GDM1 (cell line): ENCODE data around the gene RAB8A.
A peak's percentile ranks its signal among the peaks of the same experiment; 100 is the strongest.

Source experiments
- DNase-seq: peaks from one replicate; lab custom pipeline; 2025; lab: John Stamatoyannopoulos, UW

The RAB8A gene

DNA sequence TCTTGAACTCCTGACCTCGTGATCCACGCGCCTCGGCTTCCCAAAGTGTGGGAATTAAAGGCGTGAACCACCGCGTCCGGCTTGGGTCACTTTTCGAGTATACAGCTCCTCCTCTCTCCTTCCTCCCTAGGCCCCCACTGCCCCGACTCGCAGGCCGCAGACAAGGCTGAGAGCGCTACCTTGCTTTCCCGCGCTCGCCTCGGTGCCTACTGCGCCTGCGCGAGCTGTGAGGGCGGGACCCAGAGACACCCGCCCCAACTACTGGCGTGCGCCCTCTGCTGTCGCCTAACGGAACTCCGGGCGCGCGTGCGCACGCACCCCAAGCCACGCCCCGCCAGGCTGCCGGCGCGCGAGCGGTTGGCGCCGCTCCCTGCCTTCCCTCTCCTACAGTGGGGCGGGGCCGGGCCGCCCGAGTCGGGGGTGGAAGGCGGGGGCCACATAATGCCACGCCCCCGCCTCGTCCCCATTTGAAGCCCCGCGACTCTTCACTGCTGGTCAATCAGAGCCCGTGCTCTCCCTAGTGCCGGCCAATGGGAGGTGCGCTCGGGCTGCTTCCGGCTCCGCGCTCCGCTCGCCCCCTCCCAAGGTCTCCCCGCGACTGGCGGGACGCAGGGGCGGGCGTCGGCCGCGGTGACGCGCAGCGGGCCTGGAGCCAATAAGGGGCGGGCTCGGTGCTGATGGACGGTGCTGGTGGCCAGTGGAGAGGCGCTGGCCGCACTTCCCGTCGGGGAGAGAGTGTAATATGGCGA, at the start of gene RAB8A:
TSS of gene RAB8A (plus strand) at position 730 of the 749 bp plus-strand sequence. CDS start at position 743, 13 bp downstream.
- DNase-seq: peak; percentile 100

DNA sequence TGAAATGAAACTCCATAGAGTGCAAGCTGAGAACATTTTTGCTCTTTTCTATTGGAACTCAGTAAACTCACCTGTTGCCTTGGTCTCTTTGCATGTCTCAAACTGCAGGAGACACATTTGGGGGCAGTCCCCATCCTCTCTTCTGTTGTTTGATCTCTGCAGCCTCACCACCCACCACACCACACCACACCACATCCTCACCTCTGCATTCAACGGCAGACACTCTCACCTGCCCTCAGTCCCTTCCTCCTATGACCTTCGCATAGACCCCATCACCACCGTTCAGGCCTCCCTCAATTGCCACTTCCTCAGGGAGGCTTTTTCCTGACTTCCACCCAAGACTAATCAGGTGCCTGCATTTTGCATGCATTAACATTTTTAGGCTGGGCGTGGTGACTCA, 49.7 kb upstream of the RAB8A start:
- DNase-seq: no peak

DNA sequence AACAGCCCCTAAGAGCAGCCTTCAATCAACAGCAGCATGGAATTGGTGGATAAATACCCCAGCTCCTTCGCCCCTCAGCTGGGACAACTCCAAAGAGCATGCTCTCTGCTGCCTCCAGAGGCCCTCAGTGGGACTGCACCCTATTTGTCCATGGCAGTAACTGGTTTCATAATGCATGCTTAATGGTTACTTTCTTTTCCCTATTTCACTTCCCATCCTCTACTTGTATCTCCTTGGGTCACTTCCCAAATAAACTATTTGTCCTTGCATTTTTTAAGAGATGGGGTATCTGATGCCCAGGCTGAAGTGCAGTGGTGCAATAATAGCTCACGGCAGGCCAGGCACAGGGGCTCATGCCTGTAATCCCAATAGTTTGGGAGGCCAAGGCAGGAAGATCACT, 48.9 kb upstream of the RAB8A start:
- DNase-seq: peak; percentile 50

DNA sequence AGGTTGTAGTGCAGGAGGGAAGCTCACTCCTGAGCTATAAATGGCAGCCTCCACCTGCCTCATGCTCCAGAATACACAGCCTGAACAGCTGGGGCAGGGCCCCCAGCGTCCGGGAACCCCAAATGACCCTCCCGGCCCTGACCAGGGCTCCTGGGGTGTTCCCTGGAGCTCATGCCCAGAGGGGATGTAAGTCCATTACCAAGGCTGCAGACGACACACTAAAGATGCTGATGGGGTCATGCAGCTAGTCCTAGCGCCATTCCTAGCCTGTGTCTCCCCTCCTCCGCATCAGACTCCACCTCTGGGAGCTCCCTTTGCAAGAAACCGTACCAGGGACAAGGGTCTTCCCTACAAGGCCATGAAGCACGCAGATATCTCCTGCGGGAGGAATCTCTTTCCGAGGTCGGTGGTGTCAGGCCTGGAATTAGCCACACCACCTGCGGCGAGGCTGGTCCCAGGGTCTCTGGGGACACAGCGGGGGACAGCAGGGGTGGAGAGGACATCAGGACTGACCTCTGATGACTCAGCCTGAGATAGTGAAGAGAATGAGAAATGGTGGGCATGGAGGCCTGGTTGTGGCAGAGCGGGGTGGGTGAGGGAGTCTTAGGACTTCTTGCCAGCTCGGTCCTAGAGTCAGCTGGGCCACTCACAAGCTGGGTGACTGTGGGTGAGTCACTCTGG, 47.3 kb upstream of the RAB8A start:
- DNase-seq: no peak

DNA sequence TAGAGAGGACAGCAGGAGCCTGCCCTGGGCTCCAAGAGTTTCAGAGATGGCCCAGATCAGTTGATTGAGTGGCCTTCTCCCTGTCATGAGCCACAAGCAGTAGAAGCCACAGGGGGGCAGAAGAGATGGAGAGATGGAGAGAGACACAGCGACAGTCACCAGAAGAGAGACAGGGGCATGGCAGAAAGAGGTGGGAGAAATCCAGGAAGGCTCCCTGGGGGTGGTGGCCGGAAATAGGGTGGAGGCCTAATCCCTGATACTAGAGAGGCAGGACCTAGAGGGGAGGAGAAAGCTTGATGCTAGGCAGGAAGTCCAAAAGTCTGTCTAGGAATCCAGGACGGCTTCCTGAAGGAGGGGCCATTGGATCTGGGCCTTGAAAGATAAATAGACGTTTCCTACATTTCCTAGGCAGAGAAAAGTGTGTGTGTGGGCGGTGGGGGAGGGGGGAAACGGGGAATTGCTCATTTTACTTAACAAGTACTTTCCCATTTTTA, 45.0 kb upstream of the RAB8A start:
- peak; percentile 63 for DNase-seq

DNA sequence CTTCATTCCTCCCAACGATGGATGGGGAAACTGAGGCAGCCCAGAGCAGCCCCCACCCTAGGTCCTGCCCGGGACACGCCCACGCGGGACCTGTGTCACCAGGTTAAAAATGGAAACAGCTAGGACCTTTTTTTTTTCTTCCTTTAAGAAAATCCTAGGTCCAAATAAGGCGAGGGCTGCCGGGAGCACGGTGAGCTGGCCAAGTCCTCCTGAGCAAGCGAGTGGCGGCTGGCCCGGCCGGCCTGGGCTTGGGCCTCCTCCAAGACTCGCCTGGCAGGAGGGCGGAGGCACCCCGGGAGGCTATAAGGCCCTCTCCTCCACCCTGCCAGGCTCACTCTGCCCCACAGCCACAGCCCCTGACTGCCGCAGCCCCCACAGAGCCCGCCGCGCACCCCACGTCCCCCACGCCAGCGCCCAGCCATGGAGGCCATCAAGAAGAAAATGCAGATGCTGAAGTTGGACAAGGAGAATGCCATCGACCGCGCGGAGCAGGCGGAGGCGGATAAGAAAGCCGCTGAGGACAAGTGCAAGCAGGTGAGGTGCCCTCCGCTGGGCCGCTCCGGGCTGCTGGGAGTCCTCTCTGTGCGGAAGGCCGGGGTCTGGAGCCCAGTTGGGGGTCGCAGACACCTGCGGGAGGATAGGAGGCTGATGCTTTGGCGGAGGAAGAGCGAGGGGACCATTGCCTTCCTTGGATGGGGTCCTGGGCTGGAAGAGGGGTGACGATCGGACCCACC, 44.3 kb upstream of the RAB8A start:
- no peak for DNase-seq

DNA sequence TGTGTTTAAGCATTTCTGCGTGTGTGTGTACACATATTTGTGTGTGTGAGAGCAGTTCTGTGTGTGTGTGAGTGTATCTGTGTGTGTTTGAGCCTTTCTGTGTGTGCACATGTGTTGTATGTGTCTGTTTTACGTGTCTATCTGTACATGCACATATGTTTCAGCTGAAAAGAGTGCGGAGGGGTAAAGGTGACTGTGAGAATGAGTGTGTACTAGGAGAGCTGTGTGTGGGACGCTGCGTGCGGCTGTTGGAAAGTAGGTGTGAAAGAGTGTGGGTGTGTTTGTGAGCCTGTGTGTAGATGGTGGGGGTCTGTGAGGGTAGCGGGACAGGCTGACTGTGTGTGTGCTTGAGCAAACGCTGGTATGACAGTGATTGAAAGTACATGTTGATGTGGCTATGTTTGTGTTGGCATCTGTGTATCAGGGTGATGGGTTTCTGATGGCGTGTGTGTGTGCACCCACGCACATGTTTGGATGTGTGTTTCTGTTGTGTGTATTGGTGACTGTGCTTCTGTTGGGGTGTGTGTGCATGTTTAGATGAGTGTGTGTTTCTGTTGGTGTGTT, 42.9 kb upstream of the RAB8A start:
- DNase-seq: no peak

DNA sequence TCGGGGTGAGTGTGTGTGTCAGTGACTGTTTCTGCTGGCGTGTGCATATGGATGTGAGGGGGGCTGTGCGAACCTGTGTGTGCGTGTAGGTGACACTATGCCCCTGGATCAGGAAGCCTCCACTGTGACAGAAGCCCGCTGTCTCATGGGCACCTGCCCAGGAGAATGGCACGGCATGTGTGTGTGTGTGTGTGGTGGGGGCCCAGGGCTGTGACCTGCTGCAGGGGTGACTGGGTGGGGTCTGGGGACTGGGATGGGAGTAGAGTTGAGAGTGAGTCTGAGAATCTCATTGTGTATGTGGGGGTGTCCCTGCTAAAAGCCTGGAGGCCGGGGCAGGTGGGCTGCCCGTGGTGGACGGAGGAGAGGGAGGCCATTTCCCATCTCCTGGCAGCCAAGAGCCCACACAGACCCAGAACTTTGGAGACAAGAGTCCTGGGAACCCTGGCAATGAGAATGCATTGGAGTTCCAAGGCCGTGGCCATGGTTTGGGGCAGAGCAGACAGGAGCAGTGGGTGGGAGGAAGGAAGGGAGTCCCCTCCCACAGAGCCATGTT, 41.8 kb upstream of the RAB8A start:
- no peak for DNase-seq

DNA sequence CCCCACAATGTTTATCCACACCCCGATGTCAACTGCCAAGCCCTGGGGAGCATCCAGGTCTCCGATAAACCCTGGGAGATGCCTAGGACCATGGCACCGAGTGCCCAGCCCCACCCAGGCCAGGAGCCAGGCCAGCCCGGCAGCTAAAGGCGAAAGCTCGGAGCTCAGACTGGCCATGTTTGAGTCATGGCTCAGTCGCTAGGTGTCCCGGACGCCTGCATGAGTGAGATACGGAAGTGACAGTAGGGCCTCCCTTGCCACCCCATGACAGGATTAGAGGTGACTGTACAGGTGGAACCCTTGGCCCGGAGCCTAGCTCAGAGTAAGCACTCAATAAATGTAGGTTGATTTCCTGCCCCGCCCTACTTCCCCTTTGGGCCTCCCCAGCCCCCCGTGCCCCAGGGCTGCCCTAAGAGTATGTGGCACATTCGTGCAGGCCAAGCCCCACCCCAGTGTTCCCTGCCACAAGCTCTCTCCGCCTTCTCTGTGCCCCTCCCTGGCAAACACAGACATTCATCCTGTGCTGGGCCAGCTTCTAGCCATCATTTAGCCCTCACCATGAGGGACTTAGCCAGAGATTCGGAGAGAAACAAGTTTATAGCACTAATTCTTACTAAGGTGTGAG, 41.2 kb upstream of the RAB8A start:
- peak; percentile 67 for DNase-seq

DNA sequence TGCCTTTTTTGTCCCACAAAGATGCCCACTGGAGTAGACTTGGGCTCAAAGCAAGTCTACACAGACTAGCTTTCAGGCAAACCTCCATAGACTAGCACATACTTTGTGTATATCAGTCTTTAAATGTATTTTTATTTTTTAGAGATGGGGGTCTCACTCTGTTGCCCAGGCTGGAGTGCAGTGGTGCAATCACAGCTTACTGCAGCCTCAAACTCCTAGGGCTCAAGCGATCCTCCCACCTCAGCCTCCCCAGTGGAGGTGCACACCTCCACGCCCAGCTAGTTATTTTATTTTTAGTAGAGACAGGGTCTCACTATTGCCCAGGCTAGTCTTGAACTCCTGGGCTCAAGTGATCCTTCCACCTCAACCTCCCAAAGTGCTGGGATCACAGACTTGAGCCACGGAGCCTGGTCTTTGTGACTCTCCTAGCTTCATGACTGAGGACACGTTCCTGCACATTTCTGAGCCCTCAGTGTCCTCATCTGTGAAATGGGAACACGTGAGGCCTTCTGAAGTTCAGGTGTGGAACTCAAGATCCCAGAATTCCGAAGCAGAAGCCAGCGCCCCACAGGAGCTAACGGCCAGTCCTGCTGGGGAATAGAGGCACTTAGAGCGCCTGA, 40.5 kb upstream of the RAB8A start:
- DNase-seq: no peak

DNA sequence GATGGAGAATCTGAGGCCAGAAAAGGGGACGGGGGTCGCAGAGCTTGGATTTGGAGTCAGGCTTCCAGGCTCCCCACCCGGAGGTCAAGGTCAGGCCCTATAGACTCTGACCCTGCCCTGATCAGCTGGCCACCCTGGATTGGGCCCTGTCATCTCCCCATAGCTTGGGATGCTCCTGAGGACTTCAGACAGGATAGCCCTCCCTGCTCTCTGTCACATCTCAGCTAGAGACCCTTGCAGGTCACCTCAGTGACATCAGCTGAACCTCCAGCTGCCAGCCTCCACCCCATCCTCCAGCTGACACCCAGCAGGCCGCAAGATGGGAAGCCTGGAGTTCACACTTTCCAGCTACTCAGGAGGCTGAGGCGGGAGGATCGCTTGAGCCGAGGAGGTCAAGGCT, 38.2 kb upstream of the RAB8A start:
- no peak for DNase-seq

DNA sequence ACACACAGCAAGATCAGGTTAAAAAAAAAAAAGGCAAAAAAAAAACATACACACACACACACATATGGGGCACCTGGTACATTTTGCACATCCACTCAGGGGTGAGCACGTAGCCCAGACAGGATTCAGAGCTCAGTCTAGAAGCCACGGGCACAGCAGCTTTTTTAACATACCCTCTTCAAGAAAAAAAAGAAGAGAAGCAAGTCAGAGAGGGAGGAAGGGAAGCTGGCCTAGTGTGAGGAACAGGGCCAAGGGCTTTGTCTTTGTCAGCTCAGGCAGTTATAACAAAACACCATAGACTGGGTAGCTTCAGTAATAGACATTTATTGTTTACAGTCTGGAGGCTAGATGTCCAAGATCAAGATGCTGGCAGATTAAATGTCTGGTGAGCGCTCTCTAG, 37.7 kb upstream of the RAB8A start:
- peak; percentile 22 for DNase-seq

DNA sequence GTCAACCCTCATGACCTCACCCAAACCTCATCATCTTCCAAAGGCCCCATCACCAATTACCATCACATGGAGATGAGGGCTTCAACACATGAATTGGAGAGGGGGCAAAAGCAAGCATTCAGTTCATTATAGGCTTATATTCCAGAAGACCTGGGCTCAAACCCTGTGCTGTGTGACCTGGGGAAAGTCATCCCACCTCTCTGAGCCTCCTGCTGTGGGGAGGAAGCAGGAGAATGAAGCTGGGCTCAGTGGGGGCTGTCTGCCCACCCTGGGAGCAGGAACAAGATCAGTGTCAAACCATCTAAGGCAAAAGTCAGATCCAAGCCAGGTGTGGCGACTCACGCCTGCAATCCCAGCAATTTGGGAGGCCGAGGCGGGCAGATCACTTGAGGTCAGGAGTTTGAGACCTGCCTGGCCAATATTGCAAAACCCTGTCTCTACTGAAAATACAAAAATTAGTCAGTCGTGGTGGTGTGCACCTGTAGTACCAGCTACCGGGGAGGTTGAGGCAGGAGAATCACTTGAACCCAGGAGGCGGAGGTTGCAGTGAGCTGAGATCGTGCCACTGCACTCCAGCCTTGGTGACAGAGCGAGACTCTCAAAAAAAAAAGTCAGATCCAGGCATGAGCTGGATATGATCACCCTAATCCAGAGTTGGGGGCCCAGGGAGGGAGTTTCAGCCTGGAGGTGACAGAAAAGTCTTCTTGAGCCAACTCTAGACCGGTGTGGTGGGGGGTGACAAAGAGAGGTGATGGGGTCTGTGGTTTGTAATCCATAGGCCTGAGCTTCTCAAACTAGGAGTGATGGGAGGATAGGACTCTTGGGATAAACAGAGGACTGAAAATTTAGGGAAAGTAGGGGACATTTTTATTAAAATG, 37.0 kb upstream of the RAB8A start:
- no peak for DNase-seq

DNA sequence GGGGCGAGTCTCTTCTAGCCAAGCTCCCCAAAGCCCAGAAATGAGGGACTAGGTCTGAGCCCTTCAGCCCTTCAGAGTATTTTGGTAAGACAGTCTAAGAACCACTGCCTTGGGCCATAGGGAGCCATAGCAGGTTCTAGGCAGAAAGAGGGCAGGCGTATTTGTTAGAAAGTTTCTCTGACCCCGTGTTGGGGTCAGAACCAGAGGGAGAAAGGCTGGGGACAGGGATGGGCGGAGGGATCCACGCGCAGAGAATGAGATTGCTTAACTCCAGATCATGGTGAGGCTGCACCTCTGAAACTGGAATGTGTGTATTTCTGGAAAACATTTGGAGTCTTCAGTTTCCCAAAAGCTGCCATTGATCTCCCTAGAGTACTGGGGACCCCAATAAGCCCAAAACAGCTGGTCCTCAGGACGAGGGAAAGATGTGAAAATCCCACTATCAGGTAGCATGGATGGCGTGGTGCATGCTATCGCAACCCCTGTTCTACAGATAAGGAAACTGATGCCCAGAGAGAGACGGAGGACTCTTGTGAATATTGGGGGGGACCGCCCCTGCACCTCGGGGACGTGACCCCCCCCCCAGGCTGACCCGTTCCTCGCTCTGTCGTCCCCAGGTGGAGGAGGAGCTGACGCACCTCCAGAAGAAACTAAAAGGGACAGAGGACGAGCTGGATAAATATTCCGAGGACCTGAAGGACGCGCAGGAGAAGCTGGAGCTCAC, 36.1 kb upstream of the RAB8A start:
- DNase-seq: no peak

DNA sequence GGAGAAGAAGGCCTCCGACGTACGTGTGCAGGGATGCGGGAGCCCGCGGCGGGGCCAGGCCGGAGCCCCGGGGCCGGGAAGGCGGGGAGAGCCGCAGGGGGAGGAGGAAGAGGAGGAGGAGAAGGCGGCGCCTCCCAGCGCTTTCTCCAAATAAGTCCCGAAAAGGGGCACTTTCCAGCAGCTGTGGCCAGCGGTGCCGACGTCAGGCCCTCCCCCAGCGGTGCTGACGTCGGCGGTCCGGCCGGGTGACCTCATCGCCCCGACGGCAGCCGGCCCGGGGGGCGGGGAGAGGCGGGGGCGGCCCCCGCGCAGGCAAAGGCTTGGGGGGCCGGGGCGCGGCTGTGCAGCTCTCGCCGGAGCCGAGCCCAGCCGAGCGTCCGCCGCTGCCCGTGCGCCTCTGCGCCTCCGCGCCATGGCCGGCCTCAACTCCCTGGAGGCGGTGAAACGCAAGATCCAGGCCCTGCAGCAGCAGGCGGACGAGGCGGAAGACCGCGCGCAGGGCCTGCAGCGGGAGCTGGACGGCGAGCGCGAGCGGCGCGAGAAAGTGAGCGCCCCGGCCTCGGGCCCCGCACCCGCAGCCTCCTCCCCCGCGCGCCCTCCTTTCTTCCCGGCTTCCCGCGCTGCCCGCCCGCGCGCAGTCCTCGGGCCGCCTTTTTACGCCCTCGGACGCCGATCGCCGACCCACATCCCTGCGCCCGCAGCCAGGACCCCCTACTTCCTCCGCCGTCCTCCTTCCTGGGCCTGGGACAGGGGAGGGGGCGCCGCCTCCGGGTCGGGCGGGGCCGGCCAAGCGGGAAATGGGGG, 35.3 kb upstream of the RAB8A start, which contains the start of gene TPM4:
TSS of gene TPM4 (plus strand) at position 342 of the 804 bp plus-strand sequence. CDS start at position 413, 71 bp downstream.
- peak; percentile 90 for DNase-seq

DNA sequence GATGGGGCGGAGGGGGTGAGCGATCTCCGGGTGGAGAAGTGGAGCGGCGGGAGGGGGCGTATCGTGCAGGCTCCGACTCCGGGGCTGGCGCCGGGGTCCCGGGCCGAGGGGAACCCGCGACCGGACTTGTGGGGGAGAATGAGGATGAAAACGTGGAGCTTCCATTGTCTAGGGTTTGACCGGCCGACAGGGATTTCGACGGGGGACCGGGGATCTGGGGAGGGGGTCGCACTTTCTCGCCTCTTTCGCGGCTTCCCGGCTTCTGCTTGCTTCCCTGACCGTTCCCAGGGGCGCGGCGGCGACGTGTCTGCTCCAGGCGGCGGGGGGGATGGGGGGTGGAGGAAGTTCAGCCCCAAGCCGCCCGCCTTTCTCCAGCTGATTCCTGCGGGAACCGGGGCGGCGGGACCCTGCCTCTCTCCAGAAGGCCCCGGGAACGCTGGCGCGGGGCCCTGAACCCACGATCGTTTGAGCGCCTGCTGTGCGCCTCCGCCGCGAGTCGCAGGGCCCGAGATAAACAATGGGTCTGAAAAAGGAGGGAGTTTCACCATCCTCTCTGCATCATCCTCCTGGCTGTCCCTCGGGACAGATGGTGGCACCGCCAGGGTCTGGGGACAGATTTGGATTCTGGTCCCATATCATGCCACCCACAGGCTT, 34.6 kb upstream of the RAB8A start:
- DNase-seq: no peak

DNA sequence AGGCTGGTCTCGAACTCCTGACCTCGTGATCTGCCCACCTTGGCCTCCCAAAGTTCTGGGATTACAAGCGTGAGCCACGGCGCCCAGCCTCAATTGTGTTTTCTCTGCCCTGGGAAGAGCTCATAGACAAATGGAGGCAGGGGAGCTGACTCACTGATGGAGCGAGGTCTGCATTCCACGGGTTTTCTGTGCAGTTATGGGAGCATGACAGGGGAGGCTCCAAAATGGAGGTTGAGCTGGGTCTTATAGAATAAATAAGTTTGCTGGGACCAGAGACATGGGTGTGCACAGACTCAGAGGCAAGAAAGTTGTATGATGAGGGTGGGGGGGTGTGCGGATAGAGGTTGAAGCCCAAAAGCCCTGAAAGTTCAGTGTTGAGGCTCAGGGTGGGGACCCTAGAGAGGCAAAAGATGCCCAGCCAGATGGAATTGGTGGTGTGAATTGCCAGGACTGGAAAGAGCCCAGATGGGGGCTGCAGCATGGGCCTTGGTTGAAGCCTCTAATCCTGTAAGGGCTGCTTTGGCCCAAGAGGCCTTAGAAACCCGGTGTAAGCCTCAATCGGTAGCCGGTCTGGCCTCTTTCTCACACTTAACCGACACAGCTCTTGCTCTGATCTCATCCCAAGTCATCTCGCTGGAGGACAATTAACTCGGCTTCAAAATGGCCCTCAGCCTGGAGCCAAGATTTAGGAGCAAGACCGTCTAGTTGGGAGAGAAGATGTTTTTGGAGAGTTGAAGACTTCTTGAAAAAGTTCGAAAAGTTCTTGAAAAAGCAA, 33.5 kb upstream of the RAB8A start:
- DNase-seq: no peak
